Colon (tissue), 2 donors: ENCODE measurements around the gene RAP1GAP.

ENCODE experiments used
- FAIRE-seq: peaks from 2 replicates; lab custom pipeline; 2012; peaks lifted over from hg19 to GRCh38; lab: Jason Lieb, UNC
- donor health status: control.
- donor health status: control.

The RAP1GAP gene

DNA sequence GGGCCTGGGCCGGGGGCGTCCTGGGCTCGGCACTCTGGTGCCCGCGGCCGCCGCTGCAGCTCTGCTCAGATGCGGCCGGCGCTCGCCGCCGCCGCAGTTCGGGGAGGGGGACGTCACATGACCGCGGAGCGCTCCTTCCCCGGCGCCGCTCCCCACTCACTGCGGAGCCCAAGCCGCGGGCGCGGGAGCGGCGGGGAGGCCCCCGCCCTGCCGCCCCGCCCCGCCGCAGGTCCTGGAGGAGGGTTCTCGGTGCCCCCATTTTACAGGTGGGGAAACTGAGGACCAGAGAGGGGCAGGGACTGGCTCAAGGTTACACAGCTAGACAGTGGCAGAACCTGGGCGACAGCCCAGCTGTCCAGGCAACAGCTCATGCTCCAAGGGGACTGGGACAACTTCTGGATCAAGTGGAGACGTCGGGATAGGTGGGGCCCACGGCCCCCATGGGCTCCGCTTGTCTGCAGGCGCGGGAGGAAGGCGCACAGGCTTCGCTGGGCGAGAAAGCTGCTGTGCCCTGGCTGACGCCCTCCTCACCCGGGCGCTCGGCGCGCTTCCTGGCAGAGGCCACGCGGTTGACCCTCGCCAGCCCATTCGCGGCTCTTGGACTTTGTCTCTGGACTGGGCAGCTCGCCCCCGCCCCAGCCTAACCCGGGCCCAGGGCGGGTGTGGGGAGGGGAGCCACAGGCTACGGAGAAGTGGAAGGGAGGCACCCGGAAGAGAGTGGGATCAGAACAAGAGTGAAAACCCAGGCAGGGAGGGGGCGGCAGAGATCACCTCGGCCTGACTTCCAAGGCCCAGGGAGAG lies at the start of gene RAP1GAP:
Gene RAP1GAP (minus strand): TSS at position 100 of the 801 bp plus-strand sequence. CDS start 49,325 bp downstream, outside the sequence.
- no peak for FAIRE-seq

DNA sequence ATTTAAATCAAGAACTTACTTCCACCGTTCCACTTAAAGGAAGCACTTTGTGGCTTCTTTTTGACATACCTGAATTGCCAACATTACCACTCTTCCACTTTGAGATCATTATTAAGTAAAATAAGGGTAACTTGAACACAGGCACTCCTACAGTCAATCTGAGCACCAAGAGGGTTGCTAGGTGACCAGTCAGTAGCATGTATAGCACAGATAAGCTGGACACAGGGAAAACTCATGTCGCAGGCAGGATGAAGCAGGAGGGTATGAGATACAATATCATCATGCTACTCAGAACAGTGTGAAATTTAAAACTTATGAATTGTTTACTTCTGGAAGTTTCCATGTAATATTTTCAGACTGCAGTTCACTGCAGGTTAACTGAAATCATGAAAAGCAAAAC lies 47.0 kb upstream of the RAP1GAP start:
- no peak for FAIRE-seq

GRCh38 chr1:21707891-21708290 lies 38.7 kb upstream of the RAP1GAP start:
- no peak for FAIRE-seq

DNA sequence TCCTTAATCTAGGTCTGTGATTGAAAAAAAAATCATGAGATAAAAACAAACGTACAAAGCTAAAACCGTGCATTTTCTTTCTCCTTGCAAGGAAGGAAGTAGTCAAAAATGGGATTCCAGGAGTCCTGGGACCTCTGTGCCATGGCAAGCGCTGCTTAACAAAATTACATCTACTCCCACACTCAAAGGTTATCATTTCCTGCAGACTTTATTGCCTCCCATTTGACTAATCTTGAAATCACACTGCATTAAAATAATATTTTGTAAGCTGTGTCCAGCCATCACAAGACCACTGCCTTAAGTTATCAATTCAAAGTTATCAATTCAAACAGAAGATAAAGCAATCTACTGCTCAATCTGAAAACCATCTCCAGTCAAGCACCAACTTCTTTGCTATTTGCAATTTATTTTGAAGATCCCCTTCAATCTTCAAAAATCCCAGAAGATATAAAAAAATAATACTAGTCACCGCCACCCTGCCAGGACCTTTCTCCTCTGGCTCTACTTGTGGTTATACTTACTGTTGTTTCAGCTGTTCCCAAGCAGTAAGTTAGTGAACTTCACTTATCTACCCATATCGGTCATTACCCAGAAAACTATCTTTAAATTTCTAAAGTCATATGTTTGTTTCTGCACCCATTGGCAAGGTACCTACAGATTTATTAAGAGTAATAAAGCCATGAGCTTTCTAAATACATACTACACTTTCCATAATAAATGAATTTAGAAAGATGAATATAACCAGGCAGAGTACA lies 38.1 kb upstream of the RAP1GAP start:
- FAIRE-seq: no peak

- no peak for FAIRE-seq
Observed at GRCh38 chr1:21706151-21706835, 37.1 kb upstream of the RAP1GAP start.

- FAIRE-seq: no peak
Observed at GRCh38 chr1:21705303-21705980, 36.3 kb upstream of the RAP1GAP start.

- no peak for FAIRE-seq
Observed at GRCh38 chr1:21704145-21704544, 35.0 kb upstream of the RAP1GAP start.

GRCh38 chr1:21703318-21703963 lies 34.3 kb upstream of the RAP1GAP start:
- FAIRE-seq: no peak

- FAIRE-seq: no peak
Observed at GRCh38 chr1:21702780-21703179, 33.6 kb upstream of the RAP1GAP start.

DNA sequence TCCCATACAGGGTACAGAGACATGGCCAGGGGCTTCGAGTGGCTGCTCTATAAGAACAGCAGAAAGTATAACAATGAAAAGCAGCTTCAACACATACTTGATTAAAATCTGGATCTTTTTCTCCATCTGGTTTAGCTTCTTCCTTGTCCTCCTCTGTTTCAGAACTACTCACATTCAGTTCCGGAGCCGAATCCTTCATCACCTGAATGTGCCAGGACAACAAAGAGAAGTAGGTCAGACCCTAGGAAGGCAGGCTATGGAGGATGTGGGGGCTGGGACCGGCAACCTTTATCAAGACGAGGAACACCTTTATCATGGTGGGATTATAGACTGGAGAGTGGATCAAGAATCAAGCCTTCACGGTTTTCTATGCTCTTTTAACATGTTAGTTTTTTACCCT lies 32.2 kb upstream of the RAP1GAP start:
- FAIRE-seq: no peak

DNA sequence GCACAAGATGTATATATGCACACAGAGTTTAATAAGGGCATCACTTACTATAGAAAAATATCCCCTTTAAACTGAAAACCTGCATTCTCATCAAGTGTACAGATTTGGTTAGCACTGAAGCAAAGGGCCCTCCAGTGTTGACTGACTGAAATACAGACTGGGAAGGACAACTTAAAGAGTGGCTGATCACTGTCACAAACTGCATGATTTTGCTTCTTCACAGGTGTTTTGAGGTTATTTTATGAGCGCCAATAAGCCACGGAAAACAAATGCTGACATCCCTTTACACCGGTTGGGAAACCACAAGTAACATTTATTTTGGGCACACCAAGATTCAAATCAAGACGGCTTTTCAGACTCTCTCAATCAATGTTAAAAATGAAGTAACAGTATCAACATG lies 30.9 kb upstream of the RAP1GAP start:
- FAIRE-seq: no peak

DNA sequence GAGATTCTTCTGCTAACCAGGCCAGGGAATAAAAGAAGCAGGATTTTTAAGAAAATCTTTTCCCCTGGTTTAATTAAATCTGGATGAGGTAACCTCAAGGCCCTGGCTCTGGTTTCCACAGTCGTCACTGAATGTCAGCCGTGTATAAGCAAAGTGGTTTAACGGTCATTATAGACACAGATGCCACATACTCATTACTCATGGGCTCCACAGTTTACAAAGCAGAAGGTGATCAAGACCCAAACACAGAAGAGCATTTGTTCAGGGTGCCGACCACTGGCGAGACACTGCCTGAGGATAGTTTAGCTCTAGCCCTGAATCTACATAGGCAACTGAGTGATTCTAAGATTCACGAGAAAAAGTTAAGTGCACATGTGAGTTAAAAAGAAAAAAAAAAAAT lies 27.8 kb upstream of the RAP1GAP start:
- no peak for FAIRE-seq

GRCh38 chr1:21693732-21694131 lies 24.6 kb upstream of the RAP1GAP start:
- FAIRE-seq: no peak

- no peak for FAIRE-seq
Observed at GRCh38 chr1:21691739-21692138, 22.6 kb upstream of the RAP1GAP start.

DNA sequence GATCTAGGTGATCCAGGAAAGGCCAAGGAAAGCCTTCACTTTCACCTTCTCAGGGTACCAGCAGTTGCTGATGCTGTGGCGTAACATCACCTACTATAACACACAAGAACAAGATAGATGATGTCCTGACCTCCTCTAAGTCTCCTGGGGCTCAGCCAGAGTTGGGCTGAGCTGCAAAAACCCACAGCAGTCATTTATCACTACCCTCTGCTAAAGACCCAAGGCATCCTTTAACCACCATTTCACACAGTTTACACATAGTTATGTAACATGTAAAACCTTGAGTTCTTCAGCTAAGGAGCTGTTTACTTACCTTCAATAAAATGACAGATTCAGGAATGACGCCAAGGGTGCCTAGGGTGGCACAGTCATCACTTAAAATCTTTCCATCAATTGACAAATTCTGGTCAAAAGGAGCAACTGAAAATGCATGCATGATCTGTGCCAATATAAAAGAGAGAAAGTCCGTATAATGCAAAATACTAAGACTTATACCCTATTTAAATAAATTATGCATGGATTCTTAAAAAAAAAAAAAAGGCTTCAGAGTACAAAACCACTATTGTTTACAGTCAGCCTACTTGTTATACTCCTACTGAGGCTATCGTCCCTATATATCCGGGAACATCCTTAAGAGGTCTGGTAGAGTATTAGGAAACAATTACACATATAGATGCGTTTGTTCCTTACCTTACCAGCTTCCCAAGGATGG lies 20.7 kb upstream of the RAP1GAP start:
- FAIRE-seq: no peak

- no peak for FAIRE-seq
Observed at GRCh38 chr1:21687081-21687529, 17.9 kb upstream of the RAP1GAP start.

- no peak for FAIRE-seq
Observed at GRCh38 chr1:21685946-21686678, 17.0 kb upstream of the RAP1GAP start.

DNA sequence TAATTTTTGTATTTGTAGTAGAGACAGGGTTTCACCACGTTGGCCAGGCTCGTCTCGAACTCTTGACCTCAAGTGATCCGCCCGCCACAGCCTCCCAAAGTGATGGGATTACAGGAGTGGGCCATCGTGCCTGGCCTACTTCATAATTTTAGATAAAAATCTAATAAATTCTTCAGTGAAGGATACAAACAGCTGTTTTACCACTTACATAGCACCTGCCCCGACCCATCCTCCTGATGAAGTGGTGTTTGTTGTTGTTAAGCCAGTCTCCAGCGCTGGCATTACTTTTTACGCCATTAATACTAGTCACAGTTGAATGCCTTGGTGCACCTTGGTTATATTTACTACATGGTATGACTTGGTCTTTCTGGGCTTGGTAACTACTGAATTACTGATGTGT lies 12.3 kb upstream of the RAP1GAP start:
- no peak for FAIRE-seq

- no peak for FAIRE-seq
Observed at GRCh38 chr1:21680918-21681317, 11.8 kb upstream of the RAP1GAP start.

DNA sequence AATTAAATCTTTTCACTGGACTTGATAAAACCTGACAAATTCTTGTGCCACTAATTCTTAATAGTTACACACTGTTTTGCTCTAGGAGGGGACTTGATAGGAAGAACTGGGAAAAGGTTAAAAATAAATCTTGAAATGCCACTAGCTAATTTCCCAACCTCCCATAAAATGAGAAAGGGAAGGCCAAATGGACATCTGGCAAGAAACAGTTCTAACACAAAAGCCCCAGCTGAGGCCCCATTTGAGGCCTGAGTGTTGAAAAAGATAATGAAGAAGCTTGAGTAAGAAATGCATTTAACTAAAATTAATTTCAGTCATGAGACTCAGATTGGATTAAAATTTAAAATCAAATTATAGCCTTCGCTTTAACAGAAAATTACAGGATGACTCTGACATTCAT lies 11.2 kb upstream of the RAP1GAP start:
- no peak for FAIRE-seq
